H1 (cell line): Measurements from ENCODE around the gene SNED1. TPM values are rescaled to one million over a fixed set of nuclear protein-coding genes. Genes with fewer than 3 reads are reported as not detected.

ENCODE experiments used
- CTCF ChIA-PET: fragments of 300-600 bp; sonication (Branson Sonifier 250); formaldehyde crosslinking; loops from one replicate; lab custom pipeline; 2021; ENCODE audit not compliant: partially characterized antibody; lab: Charles Lee
- POLR2A ChIA-PET: fragments of 300-600 bp; sonication (Branson Sonifier 250); formaldehyde crosslinking; loops from one replicate; lab custom pipeline; 2021; ENCODE audit warnings: inconsistent platforms; ENCODE audit not compliant: partially characterized antibody; lab: Charles Lee
- DNase-seq, 2 experiments: peaks; one replicate each; pipeline versions ENCODE4 v3.0.0 to v3.0.0-alpha.2; 2010 to 2022; ENCODE audit warnings: low spot score in 2 of 2, low read depth in 1 of 2, mixed read lengths in 1 of 2
- FAIRE-seq: peaks from 2 replicates; lab custom pipeline; 2011; peaks lifted over from hg19 to GRCh38; lab: Jason Lieb, UNC
- H2AFZ ChIP-seq: 2 replicates; pipeline ENCODE4 v1.8.1; 2012; ENCODE audit warnings: low read length, inconsistent platforms
- H2AK5ac ChIP-seq: 2 replicates; pipeline ENCODE4 v1.6.1; 2013; ENCODE audit warnings: low read depth, low read length
- H2BK120ac ChIP-seq: replicated peaks from 2 replicates; pipeline ENCODE3; 2013; ENCODE audit warnings: low read depth, low read length, inconsistent platforms
- H2BK12ac ChIP-seq: 2 replicates; pipeline ENCODE4 v1.6.1; 2013; ENCODE audit warnings: low read depth, low read length
- H2BK15ac ChIP-seq: 2 replicates; pipeline ENCODE4 v1.6.1; 2013; ENCODE audit warnings: low read length
- H2BK20ac ChIP-seq: 2 replicates; pipeline ENCODE4 v1.6.1; 2013; ENCODE audit warnings: low read length
- H2BK5ac ChIP-seq: 2 replicates; pipeline ENCODE4 v1.6.1; 2013; ENCODE audit warnings: low read depth, low read length
- H3K14ac ChIP-seq: 2 replicates; pipeline ENCODE4 v1.6.1; 2013; ENCODE audit warnings: inconsistent platforms; ENCODE audit not compliant: insufficient read length
- H3K18ac ChIP-seq: 2 replicates; pipeline ENCODE4 v1.6.1; 2013; ENCODE audit warnings: low read length; ENCODE audit errors: extremely low read depth
- H3K23ac ChIP-seq: 2 replicates; pipeline ENCODE4 v1.6.1; 2013; ENCODE audit warnings: inconsistent platforms; ENCODE audit not compliant: insufficient read length
- H3K23me2 ChIP-seq: 2 replicates; pipeline ENCODE4 v1.6.1; 2013; ENCODE audit warnings: low read depth, low read length
- H3K27ac ChIP-seq: 2 replicates; pipeline ENCODE4 v1.6.1; 2011; ENCODE audit warnings: low read depth, low read length, inconsistent platforms
- H3K27me3 ChIP-seq, 4 experiments: replicated peaks in 1 of 4; 1 replicate in 1 of 4; 2 replicates in 3 of 4; pipeline versions ENCODE4 v1.6.1 to v1.8.1; 2011 to 2013; ENCODE audit warnings: low read length in 3 of 4, mild to moderate bottlenecking in 3 of 4, inconsistent platforms in 2 of 4, mixed read lengths in 2 of 4, moderate library complexity in 1 of 4; ENCODE audit not compliant: control insufficient read depth in 3 of 4, insufficient read depth in 3 of 4; ENCODE audit errors: extremely low read depth in 1 of 4
- H3K36me3 ChIP-seq, 4 experiments: 2 replicates each; pipeline versions ENCODE4 v1.6.1 to v1.8.1; 2011 to 2013; ENCODE audit warnings: mild to moderate bottlenecking in 4 of 4, low read length in 3 of 4, moderate library complexity in 2 of 4, control low read depth in 1 of 4, inconsistent platforms in 1 of 4; ENCODE audit not compliant: insufficient read depth in 4 of 4, control insufficient read depth in 2 of 4
- H3K4ac ChIP-seq: replicated peaks from 2 replicates; pipeline ENCODE3; 2013; ENCODE audit warnings: low read length, low read depth, mixed read lengths, inconsistent platforms; ENCODE audit not compliant: insufficient read length
- H3K4me1 ChIP-seq, 4 experiments: replicated peaks in 1 of 4; 1 replicate in 1 of 4; 2 replicates in 3 of 4; pipeline versions ENCODE4 v1.6.1 to v1.8.1; 2011 to 2013; ENCODE audit warnings: low read length in 3 of 4, inconsistent platforms in 2 of 4, mixed read lengths in 1 of 4; ENCODE audit not compliant: insufficient read depth in 4 of 4, control insufficient read depth in 3 of 4
- H3K4me2 ChIP-seq, 2 experiments: 2 replicates each; pipeline versions ENCODE4 v1.6.1 to v1.8.1; 2011 to 2013; ENCODE audit warnings: low read depth in 2 of 2, low read length in 2 of 2, control low read depth in 1 of 2, inconsistent platforms in 1 of 2, mild to moderate bottlenecking in 1 of 2; ENCODE audit not compliant: insufficient read depth in 1 of 2
- H3K4me3 ChIP-seq, 4 experiments: fragments of 200-600, 300-600 bp in 1 of 4; sonication (generic), shearing (Covaris generic), sonication (Bioruptor Twin) in 1 of 4; 2 replicates each; pipeline versions ENCODE4 v1.5.1 to v1.8.1; 2011 to 2016; ENCODE audit warnings: low read length in 4 of 4, low read depth in 3 of 4, control low read depth in 2 of 4, inconsistent platforms in 2 of 4, mild to moderate bottlenecking in 2 of 4, mixed read lengths in 1 of 4, moderate library complexity in 1 of 4; ENCODE audit not compliant: insufficient read depth in 2 of 4; ENCODE audit errors: extremely low read depth in 1 of 4
- H3K56ac ChIP-seq: replicated peaks from 2 replicates; pipeline ENCODE3; 2013; ENCODE audit warnings: low read depth, mild to moderate bottlenecking, mixed read lengths, low read length, inconsistent platforms; ENCODE audit not compliant: insufficient read length
- H3K79me1 ChIP-seq: 2 replicates; pipeline ENCODE4 v1.6.1; 2013; ENCODE audit warnings: low read depth, low read length, control low read depth
- H3K79me2 ChIP-seq, 2 experiments: 2 replicates each; pipeline versions ENCODE4 v1.6.1 to v1.8.1; 2012 to 2013; ENCODE audit warnings: low read length in 2 of 2, mild to moderate bottlenecking in 2 of 2, inconsistent platforms in 1 of 2; ENCODE audit not compliant: insufficient read depth in 2 of 2, control insufficient read depth in 1 of 2
- H3K9ac ChIP-seq, 4 experiments: replicated peaks in 1 of 4; 1 replicate in 1 of 4; 2 replicates in 3 of 4; pipeline versions ENCODE4 v1.6.1 to v1.8.1; 2011 to 2013; ENCODE audit warnings: low read depth in 3 of 4, low read length in 3 of 4, control low read depth in 2 of 4, mild to moderate bottlenecking in 2 of 4, moderate library complexity in 2 of 4, inconsistent platforms in 1 of 4; ENCODE audit errors: extremely low read depth in 1 of 4
- H3K9me3 ChIP-seq, 2 experiments: 2 replicates each; pipeline versions ENCODE4 v1.6.1 to v1.8.1; 2012 to 2013; ENCODE audit warnings: mild to moderate bottlenecking in 2 of 2, moderate library complexity in 2 of 2, control low read depth in 1 of 2, inconsistent platforms in 1 of 2, low read depth in 1 of 2, low read length in 1 of 2, mixed read lengths in 1 of 2; ENCODE audit not compliant: insufficient read depth in 2 of 2
- H4K20me1 ChIP-seq, 2 experiments: replicated peaks in 1 of 2; 2 replicates each; pipeline versions ENCODE3 to v1.8.1; 2011 to 2013; ENCODE audit warnings: inconsistent platforms in 2 of 2, low read length in 2 of 2, mild to moderate bottlenecking in 1 of 2; ENCODE audit not compliant: insufficient read depth in 2 of 2, control insufficient read depth in 1 of 2
- H4K5ac ChIP-seq: 2 replicates; pipeline ENCODE4 v1.6.1; 2013; ENCODE audit warnings: low read length, low read depth, mixed read lengths, inconsistent platforms; ENCODE audit not compliant: insufficient read length
- H4K8ac ChIP-seq: 2 replicates; pipeline ENCODE4 v1.8.0; 2013; ENCODE audit warnings: mild to moderate bottlenecking, moderate library complexity, low read length, inconsistent platforms; ENCODE audit not compliant: insufficient read depth; ENCODE audit errors: extremely low read depth
- H4K91ac ChIP-seq: replicated peaks from 2 replicates; pipeline ENCODE3; 2013; ENCODE audit warnings: low read length, mixed read lengths, inconsistent platforms; ENCODE audit not compliant: insufficient read length
- FOSL1 ChIP-seq: IDR thresholded peaks from 2 replicates; pipeline ENCODE4 v1.6.1; 2011; ENCODE audit warnings: mild to moderate bottlenecking, low read depth, low read length, moderate library complexity; ENCODE audit not compliant: insufficient read depth
- JUND ChIP-seq: IDR thresholded peaks from 2 replicates; pipeline ENCODE4 v1.6.1; 2011; ENCODE audit warnings: mild to moderate bottlenecking, improper control_type of control experiment, low read length
- SAP30 ChIP-seq: fragments of 300-600 bp; sonication (generic); IDR thresholded peaks from 2 replicates; pipeline ENCODE4 v1.7.1; 2012; ENCODE audit warnings: low read length, moderate library complexity, mild to moderate bottlenecking, inconsistent platforms; ENCODE audit not compliant: insufficient read depth, insufficient replicate concordance
- SP2 ChIP-seq: IDR thresholded peaks from 2 replicates; pipeline ENCODE4 v1.6.1; 2012; ENCODE audit warnings: mild to moderate bottlenecking, low read length, inconsistent platforms
- TBP ChIP-seq: IDR thresholded peaks from 2 replicates; pipeline ENCODE4 v1.6.1; 2011; ENCODE audit warnings: low read depth, low read length, improper control_type of control experiment
- WGBS, 2 experiments: shearing (Covaris generic) in 1 of 2; methylation state at CpG; one replicate each; pipeline versions ENCODE4 v1.1.6 to v1.1.7; 2013 to 2015; ENCODE audit warnings: low lambda C conversion rate in 2 of 2, mixed read lengths in 2 of 2, inconsistent platforms in 1 of 2, low coverage in 1 of 2, missing lambda C conversion rate in 1 of 2; ENCODE audit not compliant: insufficient replicate concordance in 2 of 2, insufficient coverage in 1 of 2, insufficient read length in 1 of 2; ENCODE audit errors: extremely low coverage in 1 of 2, missing lambda C conversion rate in 1 of 2; 5-methylcytosine and 5-hydroxymethylcytosine counted together
- polyA plus RNA-seq, 7 experiments: library from polyadenylated mRNA; depleted of rRNA in 3 of 7; stranded (reverse) in 5 of 7; unstranded in 2 of 7; fragments of >200 nt in 5 of 7; fragments of 200-250 nt in 2 of 7; gene quantifications; 1 replicate in 5 of 7; 2 replicates in 1 of 7; 4 replicates in 1 of 7; pipeline versions ENCODE4 v1.2.1 to v1.2.3, GENCODE V29; 2011 to 2013; ENCODE audit warnings: missing spikeins in 2 of 7, mixed read lengths in 2 of 7
- total RNA-seq: library from RNA; stranded (reverse); fragmentation: NEBNext Ultra II Directional; extraction: Animal tissue kit (Norgen Biotek cat#: 25700); gene quantifications from 2 replicates; pipeline ENCODE4 v1.2.1, GENCODE V29; 2021

SNED1 gene
- total and polyA plus RNA-seq, 2 of the 8 experiments (the other 6 are each of a cell fraction or from before 2014, with no cell fraction given): 1.9 TPM

- H3K27ac ChIP-seq: no peak overlapping the region
- POLR2A ChIA-PET: interaction anchor here (1.1 kb wide), 1 partner anchor 9 kb away, joined by 4 read pairs; no protein-coding TSS in a partner anchor
- H3K14ac ChIP-seq: no peak overlapping the region
- no peak overlapping the region; the same call in 1 of the 2 replicates for H2BK5ac ChIP-seq
- H4K8ac ChIP-seq: no peak overlapping the region
- H3K4me1 ChIP-seq: peaks cover 0 to 3% (median 0%) of the 10 kb centered on the region in 4 experiments; a peak in 1 of 7 replicates
- no peak overlapping the region for H3K23ac ChIP-seq
- no peak overlapping the region for H2AFZ ChIP-seq
- H2BK12ac ChIP-seq: no peak overlapping the region
- H4K91ac ChIP-seq: no peak overlapping the region
- TF ChIP-seq SAP30 (no peak), SP2 (no peak), TBP (no peak), JUND (no peak), FOSL1 (no peak)
- TF ChIP-seq, all 59 proteins: peak for 0
- 68% methylated on average over 4 of the region's 4 CpGs; no CpG with 5 or more reads in 1 of the 2 experiments for WGBS, 2 experiments
- no peak overlapping the region for H3K18ac ChIP-seq
- H3K23me2 ChIP-seq: peaks cover 2% of the 10 kb centered on the region; the same call in 1 of the 2 replicates
- H3K4ac ChIP-seq: no peak overlapping the region
- H3K4me2 ChIP-seq: no peak overlapping the region
- no peak overlapping the region for H3K56ac ChIP-seq
- no peak overlapping the region for H4K5ac ChIP-seq
- no peak overlapping the region for H2BK120ac ChIP-seq
- no peaks in the 10 kb centered on the region for H3K79me1 ChIP-seq
- DNase-seq (no peak), FAIRE-seq (no peak)
- no peak overlapping the region for H2AK5ac ChIP-seq
- no peak overlapping the region for H3K9ac ChIP-seq
- no peak overlapping the region for H2BK15ac ChIP-seq
- no peaks in the 10 kb centered on the region for H3K36me3 ChIP-seq
- no peaks in the 10 kb centered on the region for H3K9me3 ChIP-seq
- peaks cover 0 to 2% of the 10 kb centered on the region in 2 experiments for H4K20me1 ChIP-seq
- H2BK20ac ChIP-seq: no peak overlapping the region
- H3K4me3 ChIP-seq: no peak overlapping the region
- peaks cover 0 to 3% (median 3%) of the 10 kb centered on the region in 4 experiments; a peak in 3 of 7 replicates for H3K27me3 ChIP-seq
- H3K79me2 ChIP-seq: no peaks in the 10 kb centered on the region
- CTCF ChIA-PET: interaction anchor here (0.7 to 3.5 kb wide), 8 partner anchors 8 to 107 kb away, joined by 3 to 16 read pairs (median 6); no protein-coding TSS in a partner anchor
Measured at GRCh38 chr2:240981280-240981679, 17.1 kb upstream of the SNED1 start.
